ENCODE data around the gene HDAC4.

HDAC4 gene

DNA sequence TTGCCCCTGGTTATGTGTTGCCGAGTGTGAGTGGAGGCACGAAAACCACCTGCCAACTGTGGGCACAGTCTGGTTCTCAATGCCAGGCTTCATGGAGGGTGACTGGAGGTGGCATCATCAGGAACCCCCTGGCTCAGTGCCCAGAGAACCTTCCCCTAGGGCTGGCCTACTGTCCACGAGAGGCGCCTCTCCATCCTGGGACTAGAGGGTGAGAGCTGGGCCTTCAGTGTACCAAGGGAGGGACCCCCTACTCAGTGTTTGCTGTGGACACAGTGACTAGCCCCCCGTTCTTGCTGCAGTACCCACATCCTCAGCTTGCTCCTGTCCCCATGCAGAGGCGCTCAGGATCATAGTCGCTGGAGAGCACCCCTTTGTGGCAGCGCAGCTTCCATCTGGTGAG lies 202.6 kb downstream of the HDAC4 start:
- H3K79me2 ChIP-seq (ENCODE audit: insufficient read depth, low read length), result no peaks in the 10 kb centered on the region
- H3F3A ChIP-seq (ENCODE audit: insufficient read depth, low read length), result no peaks in the 10 kb centered on the region
- H3K9ac ChIP-seq (ENCODE audit: low read length), result no peak overlapping the region
- no peaks in the 10 kb centered on the region for H3K27me3 ChIP-seq (ENCODE audit: insufficient read depth, low read length)
- no peak overlapping the region for H3K4me2 ChIP-seq (ENCODE audit: low read length)
- H4K20me1 ChIP-seq (ENCODE audit: insufficient read depth, low read length), result no peaks in the 10 kb centered on the region
- no peak overlapping the region for H2AFZ ChIP-seq (ENCODE audit: low read length)
- no peaks in the 10 kb centered on the region for H3K9me3 ChIP-seq (ENCODE audit: low read length)
- no peaks in the 10 kb centered on the region for H3K36me3 ChIP-seq (ENCODE audit: insufficient read depth, low read length)
- no peaks in the 10 kb centered on the region for H3K4me1 ChIP-seq (ENCODE audit: insufficient read depth, low read length, severe bottlenecking)
- TF ChIP-seq EZH2 (IDR thresholded peaks at IDR 0.05; ENCODE audit: borderline replicate concordance, low read length), result no peak
- TF ChIP-seq, protein P1, sequence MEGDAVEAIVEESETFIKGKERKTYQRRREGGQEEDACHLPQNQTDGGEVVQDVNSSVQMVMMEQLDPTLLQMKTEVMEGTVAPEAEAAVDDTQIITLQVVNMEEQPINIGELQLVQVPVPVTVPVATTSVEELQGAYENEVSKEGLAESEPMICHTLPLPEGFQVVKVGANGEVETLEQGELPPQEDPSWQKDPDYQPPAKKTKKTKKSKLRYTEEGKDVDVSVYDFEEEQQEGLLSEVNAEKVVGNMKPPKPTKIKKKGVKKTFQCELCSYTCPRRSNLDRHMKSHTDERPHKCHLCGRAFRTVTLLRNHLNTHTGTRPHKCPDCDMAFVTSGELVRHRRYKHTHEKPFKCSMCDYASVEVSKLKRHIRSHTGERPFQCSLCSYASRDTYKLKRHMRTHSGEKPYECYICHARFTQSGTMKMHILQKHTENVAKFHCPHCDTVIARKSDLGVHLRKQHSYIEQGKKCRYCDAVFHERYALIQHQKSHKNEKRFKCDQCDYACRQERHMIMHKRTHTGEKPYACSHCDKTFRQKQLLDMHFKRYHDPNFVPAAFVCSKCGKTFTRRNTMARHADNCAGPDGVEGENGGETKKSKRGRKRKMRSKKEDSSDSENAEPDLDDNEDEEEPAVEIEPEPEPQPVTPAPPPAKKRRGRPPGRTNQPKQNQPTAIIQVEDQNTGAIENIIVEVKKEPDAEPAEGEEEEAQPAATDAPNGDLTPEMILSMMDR (IDR thresholded peaks at IDR 0.05; ENCODE audit: low read length), result no peak
- no peaks in the 10 kb centered on the region for H3K9me2 ChIP-seq (ENCODE audit: low read depth, low read length)
- no peak overlapping the region for H3K4me3 ChIP-seq (ENCODE audit: low read depth, low read length, poor library complexity, severe bottlenecking)
- H3K27ac ChIP-seq (ENCODE audit: low read depth, low read length, poor library complexity, severe bottlenecking), result no peak overlapping the region

DNA sequence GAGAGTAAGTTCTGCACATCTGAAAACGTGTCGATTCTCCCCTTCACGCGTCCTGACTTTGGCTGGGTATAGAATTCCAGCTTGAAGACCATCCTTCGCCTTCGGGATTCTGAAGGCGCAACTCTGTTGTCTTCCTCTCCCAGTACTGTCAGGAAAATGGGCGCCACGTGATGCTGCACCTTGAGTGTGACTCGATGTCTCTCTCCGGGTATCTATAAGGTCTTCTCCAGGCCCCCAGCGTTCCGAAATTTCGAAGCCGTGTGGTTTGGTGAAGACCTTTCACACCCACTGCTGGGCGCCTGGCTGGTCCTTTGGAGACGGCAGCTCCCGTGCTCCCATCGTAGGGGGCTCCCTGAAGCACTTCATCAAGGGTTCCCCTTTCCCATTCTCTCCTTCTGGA lies 203.7 kb downstream of the HDAC4 start:
- Histone ChIP-seq H2AFZ (ENCODE audit: low read length) (no peak overlapping the region), H3K27ac (ENCODE audit: low read depth, low read length, poor library complexity, severe bottlenecking) (no peak overlapping the region), H3K4me3 (ENCODE audit: low read depth, low read length, poor library complexity, severe bottlenecking) (no peak overlapping the region), H3K9me2 (ENCODE audit: low read depth, low read length) (no peaks in the 10 kb centered on the region), H3F3A (ENCODE audit: insufficient read depth, low read length) (no peaks in the 10 kb centered on the region), H3K4me2 (ENCODE audit: low read length) (no peak overlapping the region), H3K9me3 (ENCODE audit: low read length) (no peaks in the 10 kb centered on the region), H3K9ac (ENCODE audit: low read length) (no peak overlapping the region), H3K79me2 (ENCODE audit: insufficient read depth, low read length) (no peaks in the 10 kb centered on the region), H4K20me1 (ENCODE audit: insufficient read depth, low read length) (no peaks in the 10 kb centered on the region), H3K4me1 (ENCODE audit: insufficient read depth, low read length, severe bottlenecking) (no peaks in the 10 kb centered on the region), H3K27me3 (ENCODE audit: insufficient read depth, low read length) (no peaks in the 10 kb centered on the region), H3K36me3 (ENCODE audit: insufficient read depth, low read length) (no peaks in the 10 kb centered on the region)
- TF ChIP-seq, protein P1 (IDR thresholded peaks at IDR 0.05; ENCODE audit: low read length), result no peak
- no peak for TF ChIP-seq EZH2 (IDR thresholded peaks at IDR 0.05; ENCODE audit: borderline replicate concordance, low read length)

DNA sequence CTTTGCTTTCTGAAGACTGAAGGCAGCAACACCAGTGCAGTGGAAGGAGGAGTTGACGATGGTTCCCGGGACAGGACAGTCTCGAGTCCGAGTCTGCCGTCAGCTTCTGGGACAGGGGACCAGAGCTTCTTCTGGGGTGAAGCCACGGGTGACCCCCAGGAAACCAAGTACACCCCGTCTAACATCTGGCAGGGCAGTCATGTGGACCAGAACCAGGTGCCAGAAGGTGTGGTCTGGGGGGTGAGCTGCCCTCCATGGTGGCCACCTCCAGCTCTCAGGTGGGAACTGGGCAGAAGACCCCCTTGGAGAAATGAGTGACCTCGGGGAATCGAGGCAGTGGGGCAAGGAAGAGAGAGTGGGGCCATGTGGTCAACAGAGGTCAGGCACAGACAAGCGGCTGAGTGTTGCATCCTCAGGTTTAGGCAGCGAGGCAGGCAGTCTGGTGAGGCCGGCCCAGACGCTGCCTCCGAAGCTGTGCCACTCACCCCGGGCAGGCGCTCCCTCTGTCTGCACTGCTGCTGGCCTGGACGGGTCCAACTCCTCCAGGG lies 204.3 kb downstream of the HDAC4 start:
- no peak overlapping the region for H2AFZ ChIP-seq (ENCODE audit: low read length)
- no peak overlapping the region for H3K4me3 ChIP-seq (ENCODE audit: low read depth, low read length, poor library complexity, severe bottlenecking)
- no peaks in the 10 kb centered on the region for H3K27me3 ChIP-seq (ENCODE audit: insufficient read depth, low read length)
- no peak overlapping the region for H3K4me2 ChIP-seq (ENCODE audit: low read length)
- H3K9me2 ChIP-seq (ENCODE audit: low read depth, low read length), result no peaks in the 10 kb centered on the region
- no peaks in the 10 kb centered on the region for H3K9me3 ChIP-seq (ENCODE audit: low read length)
- H3K4me1 ChIP-seq (ENCODE audit: insufficient read depth, low read length, severe bottlenecking), result no peaks in the 10 kb centered on the region
- H3K36me3 ChIP-seq (ENCODE audit: insufficient read depth, low read length), result no peaks in the 10 kb centered on the region
- no peak overlapping the region for H3K9ac ChIP-seq (ENCODE audit: low read length)
- no peak overlapping the region for H3K27ac ChIP-seq (ENCODE audit: low read depth, low read length, poor library complexity, severe bottlenecking)
- H4K20me1 ChIP-seq (ENCODE audit: insufficient read depth, low read length), result no peaks in the 10 kb centered on the region
- H3F3A ChIP-seq (ENCODE audit: insufficient read depth, low read length), result no peaks in the 10 kb centered on the region
- TF ChIP-seq, protein P1 (IDR thresholded peaks at IDR 0.05; ENCODE audit: low read length), result no peak
- TF ChIP-seq EZH2 (IDR thresholded peaks at IDR 0.05; ENCODE audit: borderline replicate concordance, low read length), result no peak
- no peaks in the 10 kb centered on the region for H3K79me2 ChIP-seq (ENCODE audit: insufficient read depth, low read length)
